GM21360 (cell line): ENCODE data around the gene VWC2.

ENCODE experiments used
- ATAC-seq: cut with Tn5 transposase; IDR thresholded peaks from one replicate; pipeline ENCODE4 v1.9.1; 2021; ENCODE audit warnings: mild to moderate bottlenecking, moderate library complexity; ENCODE audit not compliant: unreplicated experiment

The VWC2 gene

DNA sequence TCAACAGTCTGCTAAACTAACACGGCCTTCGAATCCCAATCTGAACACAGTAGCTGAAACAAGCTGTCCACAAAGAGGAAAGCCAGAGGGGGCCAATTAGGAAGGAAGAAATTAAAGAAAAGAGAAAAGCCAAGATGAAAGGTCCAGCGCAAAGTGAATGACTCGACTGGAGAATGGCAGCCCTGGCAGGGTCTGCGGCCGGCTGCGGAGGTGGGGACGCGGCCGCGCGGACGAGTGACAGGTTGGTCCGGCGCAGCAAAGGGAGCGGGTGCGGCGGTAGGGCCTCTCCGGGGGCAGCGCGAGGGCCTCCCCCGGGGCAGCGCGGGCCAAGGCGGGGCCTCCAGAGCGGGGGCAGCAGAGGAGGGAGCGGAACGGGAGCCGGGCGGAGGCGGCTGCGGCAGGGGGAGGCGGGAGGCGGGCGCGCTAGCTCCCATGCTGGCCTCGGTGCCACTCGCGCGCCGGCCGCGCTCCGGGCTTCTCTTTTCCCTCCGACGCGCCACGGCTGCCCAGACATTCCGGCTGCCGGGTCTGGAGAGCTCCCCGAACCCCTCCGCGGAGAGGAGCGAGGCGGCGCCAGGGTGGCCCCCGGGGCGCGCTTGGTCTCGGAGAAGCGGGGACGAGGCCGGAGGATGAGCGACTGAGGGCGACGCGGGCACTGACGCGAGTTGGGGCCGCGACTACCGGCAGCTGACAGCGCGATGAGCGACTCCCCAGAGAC is at the start of gene VWC2:
Gene VWC2, plus strand, starts transcription at position 421 of the 718 bp plus-strand sequence. CDS start 1,798 bp downstream, outside the sequence.
- ATAC-seq, result no peak

GRCh38 chr7:49724071-49724470 is 49.4 kb upstream of the VWC2 start:
- ATAC-seq, result no peak

DNA sequence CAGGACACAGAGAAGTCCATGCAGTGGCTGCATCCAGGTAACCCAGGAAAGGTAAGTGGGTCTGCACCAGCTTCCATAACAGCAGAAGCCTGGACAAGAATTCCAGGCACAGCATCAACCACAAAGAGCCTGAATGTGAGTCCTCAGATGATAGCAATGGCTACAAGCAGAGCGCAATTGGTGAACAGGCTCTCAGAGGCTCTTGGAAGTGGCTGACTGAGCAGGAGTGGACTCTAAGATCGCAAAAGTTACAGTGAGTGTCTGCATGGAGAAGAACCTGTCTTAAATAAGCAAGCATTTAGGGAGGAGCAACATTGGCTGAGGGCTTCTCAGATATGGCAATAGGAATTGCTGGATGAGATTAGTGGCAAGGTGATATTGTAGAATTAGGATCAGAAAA is 41.6 kb upstream of the VWC2 start:
- no peak for ATAC-seq

- no peak for ATAC-seq
These were observed 10.8 kb upstream of the VWC2 start for GRCh38 chr7:49762666-49763065.

DNA sequence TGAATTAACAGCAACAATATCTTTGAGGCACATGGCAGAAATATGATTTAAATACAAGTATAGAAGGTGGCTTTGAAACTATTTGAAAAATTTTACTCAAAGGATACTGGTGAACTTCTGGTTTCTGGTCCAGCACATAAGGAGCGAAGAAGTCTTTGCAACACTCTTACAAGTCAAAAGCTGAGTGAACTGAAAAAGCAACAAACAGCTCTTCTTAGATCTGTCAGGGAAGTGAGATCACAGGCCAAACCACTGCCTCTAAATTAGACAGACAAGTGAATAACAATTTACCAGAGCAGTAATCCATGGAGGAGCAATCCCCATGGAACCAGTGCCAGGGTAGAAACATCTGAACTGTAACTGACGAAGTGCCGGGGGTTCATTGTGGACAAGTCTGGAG is 9.6 kb upstream of the VWC2 start:
- no peak for ATAC-seq

DNA sequence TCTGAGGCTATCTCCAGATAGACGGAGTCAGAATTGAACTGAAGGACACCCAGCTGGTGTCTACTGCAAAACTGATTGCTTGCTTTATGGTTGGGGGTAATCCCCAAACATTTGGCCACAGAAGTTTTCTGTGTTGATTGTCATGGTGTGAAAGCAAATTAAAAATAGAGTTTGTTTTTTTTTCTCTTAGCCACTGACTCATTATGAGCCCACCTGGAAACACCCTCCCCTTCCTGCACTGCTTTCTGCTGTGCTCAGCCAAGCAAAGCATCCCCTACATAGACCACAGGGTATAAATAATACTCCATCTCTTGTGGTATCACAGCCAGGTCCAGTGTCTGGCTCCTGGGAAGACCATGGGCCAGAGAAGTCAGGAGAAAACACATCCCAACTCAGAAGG is 6.5 kb upstream of the VWC2 start:
- ATAC-seq, result peak; percentile 82

DNA sequence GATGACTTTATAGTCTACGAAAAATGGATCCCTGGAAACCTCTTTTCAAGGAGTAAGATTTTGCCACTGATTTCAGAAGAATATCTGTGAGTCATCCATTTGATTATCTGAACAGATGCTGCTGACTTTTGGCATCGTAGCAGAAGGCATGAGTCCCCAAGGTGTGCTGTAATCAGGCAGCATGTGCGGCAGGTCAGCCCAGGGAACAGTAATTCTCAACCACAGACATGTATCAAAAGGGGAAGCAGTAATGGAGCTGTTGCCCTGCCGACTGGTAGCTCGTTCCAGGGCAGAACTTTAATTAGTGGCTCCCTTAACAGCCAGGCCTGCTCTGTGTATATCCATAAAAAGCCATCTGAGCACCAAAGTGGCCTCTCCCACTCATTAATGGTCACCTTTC is 5.7 kb upstream of the VWC2 start:
- no peak for ATAC-seq

DNA sequence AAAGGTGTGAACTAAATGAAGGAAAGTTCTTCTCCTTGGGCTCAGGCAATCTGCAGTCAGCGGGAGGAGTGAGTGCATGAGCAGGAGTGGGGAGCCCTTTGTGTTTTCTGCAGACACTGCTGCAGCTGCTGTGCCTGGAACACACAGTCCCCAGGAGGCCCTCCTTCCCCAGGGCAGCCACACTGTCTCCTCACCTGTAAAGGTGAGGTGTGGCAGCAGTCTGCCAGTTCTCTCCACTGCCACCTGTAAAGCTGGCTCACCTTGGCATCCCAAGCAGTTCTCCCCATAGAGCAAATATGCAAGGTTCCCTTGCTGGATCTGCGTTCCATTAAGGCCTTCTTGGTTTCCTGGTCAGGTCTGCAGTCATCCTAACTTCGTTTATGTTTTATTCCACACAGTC is 5.2 kb upstream of the VWC2 start:
- no peak for ATAC-seq

DNA sequence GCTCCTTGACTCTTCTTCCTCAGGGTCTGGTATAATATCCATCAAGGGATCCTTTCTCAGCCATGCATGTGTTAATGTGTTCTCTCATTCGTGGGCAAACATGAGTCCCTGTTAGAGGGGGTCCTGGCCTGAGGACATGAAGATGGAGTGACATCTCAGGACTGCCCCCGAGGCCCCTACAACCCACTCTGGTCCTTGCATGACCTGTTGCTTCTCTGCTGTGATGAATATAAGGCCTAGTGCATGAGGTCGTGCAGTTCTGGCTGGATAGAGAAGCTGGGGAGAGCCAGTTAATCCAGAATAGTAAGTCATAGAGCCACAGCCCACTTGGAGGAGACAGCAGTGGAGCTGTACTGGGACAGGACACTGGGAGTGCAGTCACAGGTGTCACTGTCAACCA is 4.6 kb upstream of the VWC2 start:
- ATAC-seq, result no peak

GRCh38 chr7:49769285-49769857 is 4.1 kb upstream of the VWC2 start:
- ATAC-seq, result no peak

DNA sequence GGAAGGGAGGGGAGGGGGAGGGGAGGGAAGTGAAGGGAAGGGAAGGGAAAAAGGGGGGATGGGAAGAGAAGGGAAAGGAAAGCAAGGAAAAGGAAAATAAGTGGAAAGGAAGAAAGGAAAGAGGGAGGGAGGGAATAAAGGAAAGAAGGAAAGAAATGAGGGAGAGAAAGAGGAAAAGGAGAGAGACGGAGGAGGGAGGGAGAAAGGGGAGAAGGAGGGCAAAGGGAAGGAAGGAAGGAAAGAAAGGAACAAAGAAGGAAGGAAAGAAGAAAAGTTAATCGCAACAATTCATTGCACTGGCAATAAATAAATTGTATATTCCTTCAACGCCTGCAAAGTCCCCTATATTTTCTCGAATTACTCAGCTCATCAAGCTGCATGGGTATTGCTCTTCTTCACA is 2.6 kb upstream of the VWC2 start:
- no peak for ATAC-seq

DNA sequence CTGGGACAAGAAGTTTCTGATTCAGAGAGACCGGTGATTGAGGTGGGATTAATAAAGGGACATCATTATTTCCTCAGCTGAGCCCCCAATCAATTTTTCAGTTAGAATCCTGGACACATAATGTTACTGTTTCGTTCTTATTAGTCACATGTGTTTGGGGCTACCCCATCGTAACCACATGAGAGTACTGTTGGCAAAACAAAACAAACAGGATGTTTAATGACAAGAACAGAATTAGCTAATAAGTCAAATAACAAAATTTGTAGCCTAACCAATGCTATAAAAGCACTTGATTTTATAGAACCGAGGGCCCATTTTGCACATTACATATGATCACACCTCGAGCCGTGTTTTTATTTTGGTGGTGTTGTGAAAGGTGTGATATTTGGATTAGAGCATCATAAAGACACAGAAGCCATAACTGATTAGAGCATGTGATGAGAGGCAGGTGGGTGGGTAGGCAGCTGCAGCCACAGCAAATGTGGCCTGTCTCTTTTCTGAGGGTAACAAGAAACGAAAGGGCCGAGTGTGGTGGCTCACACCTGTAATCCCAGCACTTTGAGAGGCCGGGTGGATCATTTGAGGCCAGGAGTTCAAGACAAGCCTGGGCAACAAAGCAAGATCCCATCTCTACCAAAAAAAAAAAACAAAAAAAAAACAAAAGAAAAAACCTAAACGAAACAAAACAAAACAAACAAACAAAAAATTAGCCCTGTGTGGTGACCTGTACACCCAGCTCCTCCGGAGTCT is 1.8 kb upstream of the VWC2 start:
- peak; percentile 41 for ATAC-seq

GRCh38 chr7:49772916-49773217 is 571 bp upstream of the VWC2 start:
- no peak for ATAC-seq

GRCh38 chr7:49773936-49774458 is 559 bp downstream of the VWC2 start:
- ATAC-seq, result no peak

- ATAC-seq, result no peak
These were observed 1.1 kb downstream of the VWC2 start for GRCh38 chr7:49774459-49775064.

DNA sequence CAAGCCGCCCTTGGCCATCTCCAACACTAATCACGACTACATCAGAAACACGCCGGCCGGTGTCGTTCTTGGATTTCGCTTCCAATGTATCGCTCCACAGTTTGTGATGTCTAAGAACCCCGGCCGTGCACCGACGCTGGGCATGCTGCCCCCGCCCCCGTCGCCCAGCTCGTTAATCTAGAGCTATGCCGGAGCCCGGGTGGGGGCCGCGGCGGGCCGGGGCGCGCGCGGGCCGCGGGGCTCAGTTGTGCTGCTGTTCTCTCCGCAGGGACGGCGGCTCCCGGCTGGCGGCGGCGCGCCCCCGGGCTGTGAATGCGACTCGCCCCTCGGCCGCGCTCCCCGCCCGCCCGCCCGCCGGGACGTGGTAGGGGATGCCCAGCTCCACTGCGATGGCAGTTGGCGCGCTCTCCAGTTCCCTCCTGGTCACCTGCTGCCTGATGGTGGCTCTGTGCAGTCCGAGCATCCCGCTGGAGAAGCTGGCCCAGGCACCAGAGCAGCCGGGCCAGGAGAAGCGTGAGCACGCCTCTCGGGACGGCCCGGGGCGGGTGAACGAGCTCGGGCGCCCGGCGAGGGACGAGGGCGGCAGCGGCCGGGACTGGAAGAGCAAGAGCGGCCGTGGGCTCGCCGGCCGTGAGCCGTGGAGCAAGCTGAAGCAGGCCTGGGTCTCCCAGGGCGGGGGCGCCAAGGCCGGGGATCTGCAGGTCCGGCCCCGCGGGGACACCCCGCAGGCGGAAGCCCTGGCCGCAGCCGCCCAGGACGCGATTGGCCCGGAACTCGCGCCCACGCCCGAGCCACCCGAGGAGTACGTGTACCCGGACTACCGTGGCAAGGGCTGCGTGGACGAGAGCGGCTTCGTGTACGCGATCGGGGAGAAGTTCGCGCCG is 1.9 kb downstream of the VWC2 start:
- no peak for ATAC-seq

DNA sequence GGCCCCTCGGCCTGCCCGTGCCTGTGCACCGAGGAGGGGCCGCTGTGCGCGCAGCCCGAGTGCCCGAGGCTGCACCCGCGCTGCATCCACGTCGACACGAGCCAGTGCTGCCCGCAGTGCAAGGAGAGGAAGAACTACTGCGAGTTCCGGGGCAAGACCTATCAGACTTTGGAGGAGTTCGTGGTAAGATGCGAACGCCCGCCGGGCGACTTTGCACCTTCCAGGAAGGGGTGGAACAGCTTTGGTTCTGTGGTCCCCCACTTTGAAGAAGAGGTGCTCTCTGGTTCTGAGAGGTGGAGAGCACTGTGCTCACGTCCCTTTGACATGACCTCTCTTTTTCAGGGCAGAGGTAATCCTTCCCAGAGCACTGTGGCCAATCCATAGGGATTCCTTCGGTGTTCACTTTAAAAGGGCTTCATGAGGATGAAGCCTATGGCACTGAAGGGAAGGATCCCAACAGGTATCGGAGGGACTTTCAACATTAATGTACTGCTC is 2.6 kb downstream of the VWC2 start:
- ATAC-seq, result no peak

DNA sequence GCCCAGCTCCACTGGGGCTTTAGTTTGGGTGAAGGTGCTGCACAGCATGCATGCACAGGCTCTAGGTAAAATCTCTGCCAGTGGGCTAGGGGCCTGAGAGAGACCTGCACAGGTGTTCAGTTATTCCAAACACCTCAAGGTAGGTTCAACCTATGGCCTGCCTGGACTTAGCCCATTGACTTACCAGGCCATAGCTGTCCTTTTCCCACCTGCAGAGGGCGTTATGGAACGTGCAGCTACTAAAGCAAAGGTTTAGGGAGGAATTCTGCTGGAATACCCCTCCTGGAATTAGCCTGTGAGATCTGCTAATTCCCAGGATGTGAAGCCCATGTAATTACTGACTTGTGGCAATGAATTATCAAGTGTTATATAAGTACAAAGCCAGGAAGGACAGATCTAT is 3.6 kb downstream of the VWC2 start:
- ATAC-seq, result no peak

DNA sequence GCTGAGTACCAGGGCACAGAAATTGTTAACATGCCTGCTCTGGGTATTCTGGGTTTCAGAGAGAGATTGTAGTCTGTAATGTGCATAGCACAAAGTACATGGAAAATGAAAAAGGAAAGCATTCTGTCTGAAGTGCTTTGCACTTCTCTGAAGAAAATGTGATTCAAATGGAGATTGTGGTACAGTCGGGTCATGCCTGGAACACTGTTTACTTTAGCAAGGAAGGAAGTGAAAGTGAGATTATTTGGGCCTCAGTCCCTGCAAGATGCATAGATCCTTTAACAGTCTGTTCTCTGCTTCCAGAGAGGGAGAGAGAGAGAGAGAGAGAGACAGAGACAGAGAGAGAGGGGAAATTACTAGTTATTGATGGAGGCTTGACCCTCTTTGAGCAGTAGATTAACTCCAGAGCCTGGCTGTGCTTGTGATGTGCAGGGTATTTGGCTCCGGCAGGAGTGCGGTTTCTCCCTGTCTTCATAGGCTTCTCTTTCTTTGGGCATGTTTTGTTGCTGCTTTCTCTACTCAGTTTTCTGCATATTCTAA is 5.4 kb downstream of the VWC2 start:
- peak; percentile 43 for ATAC-seq

GRCh38 chr7:49780953-49781352 is 7.5 kb downstream of the VWC2 start:
- ATAC-seq, result no peak
